PC-9 (cell line): Measurements from ENCODE around the gene SIPA1L3.

Experiments used
- CTCF ChIP-seq: fragments of 200-600 bp; sonication (generic); conservative IDR thresholded peaks from 2 replicates; pipeline ENCODE4 v1.6.1; 2017; ENCODE audit warnings: mixed run types, antibody characterized with exemption, mild to moderate bottlenecking, moderate library complexity
- EZH2 ChIP-seq: fragments of 200-600 bp; sonication (generic); IDR thresholded peaks from 2 replicates; pipeline ENCODE4 v1.8.0; 2017; ENCODE audit warnings: antibody characterized with exemption, low read depth

- TF ChIP-seq CTCF, result no peak
- no peak for TF ChIP-seq EZH2
Observed at GRCh38 chr19:38228491-38229439, 321.8 kb downstream of the SIPA1L3 start.
